ENCODE data around the gene CEACAM21.

CEACAM21 gene

DNA sequence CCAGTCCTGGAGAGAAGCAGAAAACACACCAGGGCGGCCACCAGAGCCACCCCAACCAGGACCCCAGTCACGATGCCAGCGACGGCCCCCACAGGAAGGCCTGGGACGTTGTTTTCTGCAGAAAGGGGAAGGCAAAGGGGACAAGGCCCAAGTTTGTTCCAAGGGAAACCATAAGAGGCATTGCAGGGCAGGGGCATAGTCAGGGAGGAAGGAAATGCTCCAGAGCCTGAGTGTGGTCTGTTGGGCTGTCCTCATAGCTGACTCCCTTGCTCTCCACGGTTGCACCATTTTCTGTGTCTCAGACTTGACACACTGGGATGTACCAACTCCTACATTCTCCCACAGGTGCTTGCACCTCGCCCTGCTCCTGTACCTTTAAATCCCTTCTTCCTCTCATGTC, 45.7 kb downstream of the CEACAM21 start:
- no peak for DNase-seq

DNA sequence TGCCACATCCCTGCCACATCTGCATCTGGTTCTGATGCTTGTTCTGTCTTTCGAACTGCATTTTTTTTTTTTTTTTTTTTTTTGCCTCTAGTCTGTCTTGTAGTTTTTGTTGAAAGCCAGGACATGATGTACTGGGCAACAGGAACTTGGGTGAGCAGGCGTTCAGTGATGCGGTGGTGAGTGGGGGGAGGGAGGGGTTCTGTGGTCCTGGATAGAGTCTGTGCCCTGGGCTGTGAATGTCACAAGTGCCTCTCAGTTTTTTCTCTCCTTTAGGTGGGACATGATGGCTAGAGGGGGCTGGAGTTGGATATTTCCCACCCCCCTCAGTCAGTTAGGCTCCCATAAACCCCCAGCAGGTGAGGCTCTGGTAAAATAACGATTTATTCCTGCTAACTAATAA, 47.4 kb downstream of the CEACAM21 start:
- no peak for DNase-seq

DNA sequence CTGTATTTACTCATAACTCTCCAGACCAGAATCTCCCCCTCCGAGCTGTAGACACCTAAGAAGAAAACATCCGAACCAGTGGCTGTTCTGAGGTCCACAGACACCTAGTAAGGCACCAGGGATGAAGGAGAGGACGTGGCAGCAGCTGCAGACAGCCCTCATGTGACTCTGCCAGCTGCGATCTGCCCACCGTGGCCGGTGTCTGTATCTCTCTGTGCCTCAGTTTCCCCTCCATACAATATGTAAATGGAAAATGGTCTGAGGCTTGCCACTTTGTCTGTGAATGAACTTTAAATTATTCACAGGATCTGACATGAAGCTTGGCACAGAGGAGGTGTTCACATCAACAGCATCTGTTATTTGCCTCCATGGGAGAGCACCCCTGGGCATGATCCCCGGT, 48.5 kb downstream of the CEACAM21 start:
- DNase-seq, result no peak

DNA sequence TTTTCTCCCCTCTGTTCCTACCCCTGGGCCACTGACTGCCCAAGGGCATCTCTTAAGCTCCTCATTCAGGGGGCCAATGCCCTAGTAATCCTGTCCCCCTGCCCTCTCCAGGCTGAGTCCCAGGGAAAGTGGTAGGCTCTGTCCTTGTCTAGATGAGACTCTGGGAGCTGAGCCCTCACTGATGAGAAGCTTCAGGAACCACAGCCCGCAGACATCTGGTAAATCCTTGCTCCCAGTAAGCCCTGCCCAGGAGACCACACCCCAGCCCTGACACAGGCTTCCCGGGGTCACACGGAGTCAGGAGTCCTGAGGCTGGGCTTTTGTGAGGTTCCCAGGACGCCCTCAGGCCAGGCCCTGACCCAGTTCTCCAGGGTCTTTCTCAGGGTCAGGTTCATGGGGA, 49.0 kb downstream of the CEACAM21 start:
- DNase-seq, result no peak

- no peak for DNase-seq
Measured at GRCh38 chr19:41626278-41626677, 50.3 kb downstream of the CEACAM21 start.

- DNase-seq, result no peak
Measured at GRCh38 chr19:41626877-41627276, 50.9 kb downstream of the CEACAM21 start, which contains the start of gene CEACAM4. CEACAM4 (minus strand) TSS chr19:41627074; CDS start chr19:41626963, 111 bp downstream.

DNA sequence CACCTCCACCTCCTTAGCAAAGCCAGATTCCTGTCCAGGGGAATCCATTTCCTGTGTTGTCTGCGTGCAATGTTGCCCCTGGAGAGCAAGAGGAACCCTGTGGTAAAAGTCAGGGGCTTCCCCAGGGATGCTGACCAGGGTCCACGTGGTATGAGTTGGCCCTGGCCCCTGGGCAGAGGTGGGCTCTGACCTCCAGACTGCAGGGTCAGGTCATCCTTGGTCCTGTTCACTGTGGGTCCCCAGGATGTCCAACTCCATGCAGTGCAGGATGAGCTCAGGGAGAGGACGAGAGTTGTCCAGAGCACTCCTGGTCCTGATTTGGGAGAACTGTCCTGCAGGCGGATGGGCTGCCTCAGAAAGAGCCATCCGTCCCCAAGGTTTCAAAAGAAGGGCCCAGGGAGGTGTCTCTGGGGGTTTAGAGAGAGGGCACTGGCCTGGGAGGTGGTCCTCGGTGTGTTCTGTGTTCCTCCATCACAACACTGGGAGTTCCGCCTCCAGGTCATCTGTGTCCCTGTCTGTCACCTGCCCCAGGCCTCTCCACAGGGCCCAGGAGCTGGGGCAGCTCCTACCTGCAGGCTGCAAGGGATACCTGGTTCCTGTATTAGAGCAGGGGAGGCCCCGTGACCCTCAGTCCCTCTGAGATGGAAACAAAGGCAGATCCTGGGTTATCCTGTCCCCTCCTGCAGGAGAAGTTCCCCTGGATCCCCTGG, 52.2 kb downstream of the CEACAM21 start:
- no peak for DNase-seq
